GM06990 (cell line): ENCODE data around the gene BNIP1.

ENCODE experiments used
- DNase-seq: peaks from one replicate; pipeline ENCODE4 v3.0.0-alpha.2; 2011; ENCODE audit not compliant: insufficient read length; ENCODE audit errors: extremely low read depth
- H3K27me3 ChIP-seq: replicated peaks from 2 replicates; pipeline ENCODE4 v1.6.0; 2011; ENCODE audit warnings: low read length; ENCODE audit not compliant: control insufficient read depth, insufficient read depth
- H3K36me3 ChIP-seq: 2 replicates; pipeline ENCODE4 v1.5.1; 2011; ENCODE audit warnings: low read length; ENCODE audit not compliant: control insufficient read depth, insufficient read depth
- H3K4me3 ChIP-seq: replicated peaks from 2 replicates; pipeline ENCODE4 v1.5.1; 2011; ENCODE audit warnings: low read depth, mild to moderate bottlenecking, control low read depth, low read length
- CTCF ChIP-seq: IDR thresholded peaks from 2 replicates; pipeline ENCODE4 v1.5.1; 2011; ENCODE audit warnings: low read length, control low read depth, mild to moderate bottlenecking, inconsistent platforms; ENCODE audit not compliant: insufficient read depth, poor library complexity, severe bottlenecking

BNIP1 gene

DNA sequence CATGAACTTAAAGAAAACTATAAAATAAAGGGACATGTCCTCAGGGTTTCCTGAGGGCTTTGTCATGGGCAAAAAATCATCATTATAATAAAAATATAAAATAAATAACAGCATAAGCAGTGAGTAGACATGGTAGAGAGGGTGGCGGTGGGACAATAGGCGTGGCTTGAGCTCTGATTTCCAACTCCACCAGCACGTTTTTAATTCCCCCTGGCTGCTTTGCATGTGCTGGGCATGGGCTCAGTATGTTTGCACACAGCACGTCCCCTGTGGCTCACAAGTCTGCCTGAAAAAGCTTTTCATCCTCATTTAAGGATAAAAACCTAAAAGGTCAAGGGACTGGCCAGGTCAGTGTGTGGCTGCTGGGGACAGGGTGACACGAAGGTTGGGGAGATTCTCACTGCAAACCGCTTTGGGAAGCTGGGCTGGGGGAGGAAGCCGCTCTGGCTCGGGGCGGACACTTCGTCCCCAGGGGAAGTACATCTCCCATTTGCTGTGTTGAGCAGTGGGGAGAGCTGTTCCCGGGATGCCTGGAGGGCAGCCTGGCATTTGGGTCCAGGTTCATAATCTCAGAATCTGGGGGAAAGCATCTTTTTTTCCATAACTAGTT is 58.0 kb downstream of the BNIP1 start:
- no peak for DNase-seq
- H3K4me3 ChIP-seq = no peak overlapping the region
- H3K36me3 ChIP-seq = no peaks in the 10 kb centered on the region
- H3K27me3 ChIP-seq = peaks cover 3% of the 10 kb centered on the region
- TF ChIP-seq CTCF = no peak

- H3K4me3 ChIP-seq = no peak overlapping the region
- TF ChIP-seq CTCF = peak; percentile 62
- H3K27me3 ChIP-seq = peaks cover 3% of the 10 kb centered on the region
- no peak for DNase-seq
- no peaks in the 10 kb centered on the region for H3K36me3 ChIP-seq
Observed at GRCh38 chr5:173204185-173204979, 60.1 kb downstream of the BNIP1 start.

GRCh38 chr5:173205916-173206315 is 61.6 kb downstream of the BNIP1 start:
- H3K27me3 ChIP-seq = peaks cover 3% of the 10 kb centered on the region
- no peak for TF ChIP-seq CTCF
- H3K36me3 ChIP-seq = no peaks in the 10 kb centered on the region
- H3K4me3 ChIP-seq = no peak overlapping the region
- DNase-seq = no peak

- no peak overlapping the region for H3K4me3 ChIP-seq
- TF ChIP-seq CTCF = no peak
- no peaks in the 10 kb centered on the region for H3K36me3 ChIP-seq
- no peaks in the 10 kb centered on the region; the same call in 1 of the 2 replicates for H3K27me3 ChIP-seq
- DNase-seq = no peak
Observed at GRCh38 chr5:173208296-173208695, 64.0 kb downstream of the BNIP1 start.

DNA sequence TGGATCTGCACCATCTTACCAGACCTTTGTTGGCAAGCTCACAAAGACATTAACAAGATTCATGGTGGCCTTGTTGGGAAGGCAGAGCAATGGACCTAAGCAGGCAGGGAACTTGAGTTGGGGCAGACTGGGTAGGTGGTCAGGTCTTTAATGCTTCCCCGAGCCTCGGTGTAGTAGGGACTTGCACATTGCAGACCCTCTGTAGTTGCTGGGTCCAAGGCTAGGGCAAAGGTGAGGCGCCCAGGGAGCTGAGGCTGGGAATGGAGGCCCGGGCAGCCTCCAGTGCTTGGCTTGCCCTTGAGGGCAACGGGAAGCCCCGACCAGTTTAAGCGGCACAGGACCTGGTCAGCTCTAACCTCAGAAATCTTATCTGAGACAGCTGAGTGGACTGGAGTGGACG is 66.5 kb downstream of the BNIP1 start:
- DNase-seq = no peak
- Histone ChIP-seq H3K4me3 (no peak overlapping the region), H3K36me3 (no peaks in the 10 kb centered on the region), H3K27me3 (no peaks in the 10 kb centered on the region)
- TF ChIP-seq CTCF = no peak
